Measurements from ENCODE around the gene PLCL2.

Gene PLCL2

DNA sequence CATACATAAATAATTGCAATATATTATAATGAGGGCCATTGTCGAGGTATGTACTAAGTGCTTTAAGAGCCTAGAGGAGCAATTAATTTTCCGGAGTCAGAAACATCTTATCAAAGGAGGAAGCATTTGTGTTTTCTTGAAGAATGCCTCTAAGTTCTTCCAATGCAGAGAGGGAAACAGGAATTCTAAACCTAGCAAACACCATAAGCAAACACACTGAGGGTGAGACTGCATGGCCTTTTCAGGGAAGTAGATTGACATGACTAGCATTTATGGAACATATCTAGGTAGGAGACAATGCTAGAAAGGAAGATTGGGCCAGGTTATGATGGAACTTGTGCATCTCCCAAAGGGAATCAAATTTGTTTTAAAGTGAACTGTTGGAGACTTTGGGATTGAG lies 7.2 kb upstream of the PLCL2 start:
- no peak overlapping the region for H3K4me3 ChIP-seq (ENCODE audit: insufficient read length, low read depth)
- no peak overlapping the region for H3K9ac ChIP-seq (ENCODE audit: insufficient read length, low read depth)
- no peak for DNase-seq (ENCODE audit: low read depth, low spot score)
- H3K4me1 ChIP-seq (ENCODE audit: insufficient read depth, insufficient read length): no peaks in the 10 kb centered on the region
- TF ChIP-seq ZNF274 (IDR thresholded peaks at IDR 0.05; ENCODE audit: low read depth, low read length) (no peak), YY1 (IDR thresholded peaks at IDR 0.05; ENCODE audit: insufficient read depth, insufficient read length) (no peak), SUZ12 (IDR thresholded peaks at IDR 0.05; ENCODE audit: extremely low read depth, insufficient read depth, insufficient read length) (no peak)
- peaks cover 6% of the 10 kb centered on the region for H3K27me3 ChIP-seq (ENCODE audit: insufficient read depth, insufficient read length)
- no peaks in the 10 kb centered on the region for H3K9me3 ChIP-seq (ENCODE audit: insufficient read depth, low read length)
- H3K36me3 ChIP-seq (ENCODE audit: insufficient read depth, insufficient read length, low read length): no peaks in the 10 kb centered on the region

DNA sequence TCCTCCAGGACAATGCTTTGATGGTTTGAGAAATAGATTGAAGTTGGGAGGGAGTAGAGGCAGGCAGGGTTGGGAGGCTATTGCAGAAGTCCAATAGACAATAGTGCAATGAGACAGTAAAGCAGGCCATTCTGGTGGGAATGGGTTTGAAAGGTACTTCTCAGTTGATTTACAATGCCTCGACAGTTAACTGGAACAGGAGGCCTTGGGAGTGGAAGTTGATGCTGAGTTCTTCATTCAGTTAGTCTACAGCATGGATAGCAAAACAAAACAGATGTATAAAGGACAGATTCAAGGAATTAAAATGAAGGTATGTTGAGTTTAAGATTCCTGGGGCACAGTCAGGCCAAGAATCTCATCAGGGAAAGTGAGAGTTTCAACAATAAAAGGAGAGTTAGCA lies 6.8 kb upstream of the PLCL2 start:
- Histone ChIP-seq H3K4me1 (ENCODE audit: insufficient read depth, insufficient read length) (no peaks in the 10 kb centered on the region), H3K9ac (ENCODE audit: insufficient read length, low read depth) (no peak overlapping the region), H3K27me3 (ENCODE audit: insufficient read depth, insufficient read length) (peaks cover 8% of the 10 kb centered on the region), H3K4me3 (ENCODE audit: insufficient read length, low read depth) (no peak overlapping the region), H3K9me3 (ENCODE audit: insufficient read depth, low read length) (no peaks in the 10 kb centered on the region), H3K36me3 (ENCODE audit: insufficient read depth, insufficient read length, low read length) (no peaks in the 10 kb centered on the region)
- DNase-seq (ENCODE audit: low read depth, low spot score): no peak
- TF ChIP-seq ZNF274 (IDR thresholded peaks at IDR 0.05; ENCODE audit: low read depth, low read length) (no peak), SUZ12 (IDR thresholded peaks at IDR 0.05; ENCODE audit: extremely low read depth, insufficient read depth, insufficient read length) (no peak), YY1 (IDR thresholded peaks at IDR 0.05; ENCODE audit: insufficient read depth, insufficient read length) (no peak)

- TF ChIP-seq YY1 (IDR thresholded peaks at IDR 0.05; ENCODE audit: insufficient read depth, insufficient read length) (no peak), ZNF274 (IDR thresholded peaks at IDR 0.05; ENCODE audit: low read depth, low read length) (no peak), SUZ12 (IDR thresholded peaks at IDR 0.05; ENCODE audit: extremely low read depth, insufficient read depth, insufficient read length) (no peak)
- no peaks in the 10 kb centered on the region for H3K36me3 ChIP-seq (ENCODE audit: insufficient read depth, insufficient read length, low read length)
- no peak for DNase-seq (ENCODE audit: low read depth, low spot score)
- no peaks in the 10 kb centered on the region for H3K9me3 ChIP-seq (ENCODE audit: insufficient read depth, low read length)
- H3K27me3 ChIP-seq (ENCODE audit: insufficient read depth, insufficient read length): peaks cover 36% of the 10 kb centered on the region
- H3K9ac ChIP-seq (ENCODE audit: insufficient read length, low read depth): no peak overlapping the region
- H3K4me3 ChIP-seq (ENCODE audit: insufficient read length, low read depth): no peak overlapping the region
- H3K4me1 ChIP-seq (ENCODE audit: insufficient read depth, insufficient read length): peaks cover 5% of the 10 kb centered on the region
Measured at GRCh38 chr3:16881896-16882630, 2.7 kb upstream of the PLCL2 start.

DNA sequence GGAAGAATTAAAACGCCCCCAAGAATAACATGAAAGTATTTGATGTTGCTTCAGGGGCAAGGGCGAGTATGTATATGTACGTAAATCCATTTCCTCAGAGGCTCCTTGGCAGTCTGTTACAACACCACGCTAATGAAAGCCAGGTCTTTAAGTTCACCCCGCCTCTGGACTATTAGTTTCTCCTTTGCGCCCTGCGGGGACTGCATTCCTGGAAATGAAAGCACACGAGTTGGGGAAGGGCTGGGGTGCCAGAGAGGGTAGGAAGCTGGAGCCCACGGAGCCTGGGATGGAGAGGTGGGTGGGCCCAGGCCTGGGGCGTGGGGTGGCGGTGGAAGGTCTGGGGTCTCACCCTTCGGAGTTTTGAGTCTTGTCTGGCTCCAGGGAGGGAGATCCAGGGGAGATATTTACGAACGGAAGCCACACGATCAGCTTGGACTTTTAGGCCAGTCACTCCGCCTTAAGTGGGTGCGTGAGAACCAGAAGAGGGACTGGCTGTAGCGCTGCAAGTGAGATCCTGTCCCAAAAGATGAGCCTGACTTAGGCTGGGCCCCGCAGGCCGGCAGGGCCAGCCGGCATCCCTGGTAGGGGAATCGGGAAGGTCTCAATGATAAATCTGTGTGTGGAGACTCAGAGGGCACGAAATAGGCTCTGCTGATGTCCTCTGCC lies 1.6 kb upstream of the PLCL2 start:
- H3K27me3 ChIP-seq (ENCODE audit: insufficient read depth, insufficient read length): peaks cover 38% of the 10 kb centered on the region
- H3K4me3 ChIP-seq (ENCODE audit: insufficient read length, low read depth): no peak overlapping the region
- H3K9ac ChIP-seq (ENCODE audit: insufficient read length, low read depth): no peak overlapping the region
- DNase-seq (ENCODE audit: low read depth, low spot score): no peak
- no peaks in the 10 kb centered on the region for H3K9me3 ChIP-seq (ENCODE audit: insufficient read depth, low read length)
- peaks cover 5% of the 10 kb centered on the region for H3K4me1 ChIP-seq (ENCODE audit: insufficient read depth, insufficient read length)
- no peaks in the 10 kb centered on the region for H3K36me3 ChIP-seq (ENCODE audit: insufficient read depth, insufficient read length, low read length)
- TF ChIP-seq ZNF274 (IDR thresholded peaks at IDR 0.05; ENCODE audit: low read depth, low read length) (no peak), YY1 (IDR thresholded peaks at IDR 0.05; ENCODE audit: insufficient read depth, insufficient read length) (no peak), SUZ12 (IDR thresholded peaks at IDR 0.05; ENCODE audit: extremely low read depth, insufficient read depth, insufficient read length) (no peak)

DNA sequence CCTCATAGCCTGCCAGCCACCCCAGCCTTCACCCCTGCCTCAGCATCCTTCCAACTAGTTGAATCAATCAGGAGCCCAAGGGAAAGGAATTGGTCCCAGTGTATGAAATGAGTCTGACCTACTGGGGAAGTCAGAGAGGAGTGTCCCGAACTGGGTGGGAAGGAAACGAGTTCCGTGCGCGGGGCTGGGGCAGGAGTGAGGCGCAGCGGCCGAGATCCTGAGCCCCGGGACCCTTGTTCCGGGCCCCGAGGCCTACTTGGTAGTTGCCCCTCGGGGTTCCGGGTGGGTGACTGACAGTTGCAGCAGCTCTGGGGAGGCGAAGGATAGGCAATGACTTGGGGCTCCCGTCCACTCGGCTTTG lies 1.1 kb upstream of the PLCL2 start:
- H3K36me3 ChIP-seq (ENCODE audit: insufficient read depth, insufficient read length, low read length): no peaks in the 10 kb centered on the region
- H3K9me3 ChIP-seq (ENCODE audit: insufficient read depth, low read length): no peaks in the 10 kb centered on the region
- DNase-seq (ENCODE audit: low read depth, low spot score): no peak
- H3K4me1 ChIP-seq (ENCODE audit: insufficient read depth, insufficient read length): peaks cover 5% of the 10 kb centered on the region
- TF ChIP-seq YY1 (IDR thresholded peaks at IDR 0.05; ENCODE audit: insufficient read depth, insufficient read length) (no peak), SUZ12 (IDR thresholded peaks at IDR 0.05; ENCODE audit: extremely low read depth, insufficient read depth, insufficient read length) (no peak), ZNF274 (IDR thresholded peaks at IDR 0.05; ENCODE audit: low read depth, low read length) (no peak)
- peaks cover 38% of the 10 kb centered on the region for H3K27me3 ChIP-seq (ENCODE audit: insufficient read depth, insufficient read length)
- H3K9ac ChIP-seq (ENCODE audit: insufficient read length, low read depth): peak overlapping the region; percentile 29
- peak overlapping the region; percentile 60 for H3K4me3 ChIP-seq (ENCODE audit: insufficient read length, low read depth)

GRCh38 chr3:16884084-16884747 lies 539 bp upstream of the PLCL2 start:
- Histone ChIP-seq H3K4me1 (ENCODE audit: insufficient read depth, insufficient read length) (peaks cover 5% of the 10 kb centered on the region), H3K36me3 (ENCODE audit: insufficient read depth, insufficient read length, low read length) (no peaks in the 10 kb centered on the region), H3K27me3 (ENCODE audit: insufficient read depth, insufficient read length) (peaks cover 38% of the 10 kb centered on the region), H3K9me3 (ENCODE audit: insufficient read depth, low read length) (no peaks in the 10 kb centered on the region), H3K9ac (ENCODE audit: insufficient read length, low read depth) (peak overlapping the region; percentile 51), H3K4me3 (ENCODE audit: insufficient read length, low read depth) (peak overlapping the region; percentile 60)
- TF ChIP-seq SUZ12 (IDR thresholded peaks at IDR 0.05; ENCODE audit: extremely low read depth, insufficient read depth, insufficient read length): no peak
- no peak for TF ChIP-seq ZNF274 (IDR thresholded peaks at IDR 0.05; ENCODE audit: low read depth, low read length)
- DNase-seq (ENCODE audit: low read depth, low spot score): peak; percentile 73
